HEK293T (cell line): Measurements from ENCODE around the gene GINS2.

Experiments used
- ARNT ChIP-seq: fragments of 450-650 bp; IDR thresholded peaks from 2 replicates; pipeline ENCODE4 v1.6.1; 2017; ENCODE audit warnings: mild to moderate bottlenecking
- BHLHE40 ChIP-seq: fragments of 450-650 bp; IDR thresholded peaks from 2 replicates; pipeline ENCODE4 v1.6.1; 2016; ENCODE audit warnings: mild to moderate bottlenecking, moderate library complexity, borderline replicate concordance
- CTBP1 ChIP-seq: fragments of 450-650 bp; IDR thresholded peaks from 2 replicates; pipeline ENCODE4 v1.6.1; 2016; ENCODE audit warnings: borderline replicate concordance
- ELF4 ChIP-seq: fragments of 450-650 bp; IDR thresholded peaks from 2 replicates; pipeline ENCODE4 v1.6.1; 2017; ENCODE audit warnings: antibody characterized with exemption
- FOXA1 ChIP-seq: fragments of 450-650 bp; IDR thresholded peaks from 2 replicates; pipeline ENCODE4 v1.6.1; 2016; ENCODE audit warnings: mild to moderate bottlenecking
- FOXM1 ChIP-seq: fragments of 450-650 bp; IDR thresholded peaks from 2 replicates; pipeline ENCODE4 v1.6.1; 2017; ENCODE audit warnings: mild to moderate bottlenecking, borderline replicate concordance
- HDGF ChIP-seq: fragments of 450-650 bp; IDR thresholded peaks from 2 replicates; pipeline ENCODE4 v1.6.1; 2017; ENCODE audit warnings: antibody characterized with exemption, borderline replicate concordance
- NFRKB ChIP-seq: fragments of 450-650 bp; IDR thresholded peaks from 2 replicates; pipeline ENCODE4 v1.6.1; 2016; ENCODE audit warnings: mild to moderate bottlenecking, moderate library complexity
- SP1 ChIP-seq: fragments of 450-650 bp; IDR thresholded peaks from 2 replicates; pipeline ENCODE4 v1.6.1; 2017
- SUZ12 ChIP-seq: fragments of 450-650 bp; IDR thresholded peaks from 2 replicates; pipeline ENCODE4 v1.6.1; 2016; ENCODE audit warnings: mild to moderate bottlenecking
- ZNF384 ChIP-seq: fragments of 450-650 bp; IDR thresholded peaks from 2 replicates; pipeline ENCODE4 v1.6.1; 2016
- TF ChIP-seq, protein P1 (sequence below): fragments of 450-650 bp; IDR thresholded peaks from 2 replicates; pipeline ENCODE4 v1.6.1; 2016

DNA sequence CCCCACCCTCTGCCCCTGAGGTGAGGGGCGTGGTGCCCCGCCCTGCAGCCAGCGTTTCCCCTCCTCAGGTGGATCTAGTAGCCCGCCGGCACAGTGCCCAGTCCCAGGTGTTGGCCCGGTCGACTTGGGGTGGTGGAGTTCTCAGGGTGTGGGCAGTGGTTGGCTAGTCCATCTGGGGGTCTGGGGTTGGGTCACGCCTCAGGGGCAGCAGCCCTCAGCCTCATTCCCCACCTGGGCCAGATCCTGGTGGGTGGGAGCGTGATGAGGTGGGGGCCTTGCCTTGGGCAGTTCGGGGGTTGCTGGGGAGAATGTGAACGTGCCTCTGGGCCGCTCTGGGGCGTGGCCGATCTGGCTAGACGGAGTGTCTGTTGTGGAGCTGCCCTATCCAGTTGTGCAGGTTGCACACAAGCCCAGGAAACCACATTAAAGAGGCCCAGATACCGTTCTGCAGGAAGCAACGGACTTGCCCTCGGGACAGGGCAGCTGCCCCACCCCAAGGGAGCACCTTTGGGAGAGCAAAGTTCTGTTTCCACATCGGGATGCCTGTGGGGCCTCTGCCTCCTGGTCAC, 43.6 kb downstream of the GINS2 start:
- TF ChIP-seq FOXA1 (no peak), FOXM1 (no peak), ELF4 (no peak), SUZ12 (no peak), BHLHE40 (no peak), SP1 (no peak), ZNF384 (no peak), CTBP1 (no peak), ARNT (no peak), HDGF (no peak), NFRKB (no peak)
- TF ChIP-seq, protein P1, sequence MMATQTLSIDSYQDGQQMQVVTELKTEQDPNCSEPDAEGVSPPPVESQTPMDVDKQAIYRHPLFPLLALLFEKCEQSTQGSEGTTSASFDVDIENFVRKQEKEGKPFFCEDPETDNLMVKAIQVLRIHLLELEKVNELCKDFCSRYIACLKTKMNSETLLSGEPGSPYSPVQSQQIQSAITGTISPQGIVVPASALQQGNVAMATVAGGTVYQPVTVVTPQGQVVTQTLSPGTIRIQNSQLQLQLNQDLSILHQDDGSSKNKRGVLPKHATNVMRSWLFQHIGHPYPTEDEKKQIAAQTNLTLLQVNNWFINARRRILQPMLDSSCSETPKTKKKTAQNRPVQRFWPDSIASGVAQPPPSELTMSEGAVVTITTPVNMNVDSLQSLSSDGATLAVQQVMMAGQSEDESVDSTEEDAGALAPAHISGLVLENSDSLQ = no peak
